Measurements from ENCODE around the gene LIG1. TPM values are rescaled to one million over a fixed set of nuclear protein-coding genes. Genes with fewer than 3 reads are reported as not detected.
"Not testable (repeated sequence)": the region's sequence is repeated elsewhere in the genome, so short reads cannot be mapped to it uniquely, and the experiment has no call there.

LIG1 gene
- total RNA-seq, 2 experiments from 2014 or later, result 200 to 206 TPM

DNA sequence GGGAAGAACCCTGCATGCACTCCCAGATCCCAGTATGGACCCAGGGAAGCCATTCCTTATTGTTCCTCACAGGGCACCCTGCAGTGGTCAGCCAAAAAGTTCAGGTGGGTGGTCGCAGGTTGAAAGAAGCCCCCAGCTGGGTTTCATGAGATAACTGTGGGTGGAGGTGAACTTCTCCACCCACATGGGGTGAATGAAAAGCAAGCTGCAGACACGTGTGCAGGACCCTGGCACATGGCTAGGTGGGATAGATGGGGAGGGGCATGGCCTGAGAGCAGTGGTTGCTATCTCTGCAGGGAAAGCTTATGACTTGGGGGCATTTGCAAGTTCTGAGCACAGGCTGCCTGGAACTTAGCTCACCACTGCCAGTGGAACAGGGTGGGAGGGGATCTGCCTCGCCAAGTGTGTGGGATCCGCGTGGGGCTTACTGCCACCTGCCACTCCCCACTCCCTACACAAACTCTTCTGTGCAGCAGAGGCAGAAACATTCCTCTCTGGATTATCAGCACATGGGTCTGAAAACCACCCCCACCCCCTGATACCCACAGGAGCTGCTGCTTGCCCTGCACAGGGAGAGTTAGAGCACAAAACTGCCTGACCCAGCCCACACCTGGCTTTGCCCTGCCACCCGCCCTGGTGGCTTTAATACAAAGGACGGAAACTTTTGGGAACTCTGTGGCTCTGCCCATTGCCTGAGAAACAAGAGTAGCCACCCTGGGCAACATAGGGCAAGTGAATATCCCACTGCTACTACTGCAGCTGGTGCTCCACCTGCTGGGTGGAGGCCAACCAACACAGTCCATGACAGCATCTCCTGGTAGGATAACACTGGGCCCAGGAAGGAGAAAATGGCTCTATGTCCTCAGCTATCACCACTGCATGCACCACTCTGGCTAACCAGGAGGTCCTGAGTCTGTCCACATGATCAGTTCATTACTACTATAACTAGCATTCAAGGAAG lies 84.0 kb downstream of the LIG1 start:
- H3K4me1 Mint-ChIP-seq, result no peaks in the 10 kb centered on the region
- no peaks in the 10 kb centered on the region for H3K36me3 Mint-ChIP-seq (ENCODE audit: low read depth)
- ChIA-PET CTCF (interaction anchor here (0.6 to 1.4 kb wide), 2 partner anchors 11 to 785 kb away, joined by 3 to 4 read pairs; no protein-coding TSS in a partner anchor), POLR2A (no interaction called here)
- no peaks in the 10 kb centered on the region for H3K27me3 Mint-ChIP-seq
- H3K9me3 Mint-ChIP-seq, result no peaks in the 10 kb centered on the region
- no peak overlapping the region for H3K4me3 Mint-ChIP-seq
- no peak for DNase-seq
- no peak overlapping the region for H3K27ac Mint-ChIP-seq

DNA sequence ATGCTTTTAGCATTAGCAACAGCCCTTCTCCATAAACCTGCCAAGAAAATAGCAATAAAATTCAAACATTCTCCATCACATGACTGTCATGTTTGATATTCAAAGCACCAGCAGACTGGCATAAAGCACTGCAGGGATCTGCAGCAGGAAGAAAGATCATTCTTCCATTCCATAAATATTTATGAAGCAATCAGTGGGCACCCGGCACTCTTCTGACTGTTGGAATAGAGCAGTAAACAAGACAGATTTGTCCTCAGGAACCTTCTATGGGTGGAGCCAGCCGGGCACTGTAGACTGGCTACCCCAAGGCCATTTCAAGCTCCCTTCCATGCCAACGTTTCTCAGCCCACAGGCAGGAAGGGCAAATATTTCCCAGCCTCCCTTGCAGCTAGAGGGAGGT lies 85.1 kb downstream of the LIG1 start:
- Mint-ChIP-seq H3K4me3 (no peak overlapping the region), H3K4me1 (no peaks in the 10 kb centered on the region), H3K27me3 (no peaks in the 10 kb centered on the region), H3K36me3 (ENCODE audit: low read depth) (no peaks in the 10 kb centered on the region), H3K9me3 (no peaks in the 10 kb centered on the region), H3K27ac (no peak overlapping the region)
- CTCF ChIA-PET, result no interaction called here
- DNase-seq, result no peak
- POLR2A ChIA-PET, result no interaction called here

DNA sequence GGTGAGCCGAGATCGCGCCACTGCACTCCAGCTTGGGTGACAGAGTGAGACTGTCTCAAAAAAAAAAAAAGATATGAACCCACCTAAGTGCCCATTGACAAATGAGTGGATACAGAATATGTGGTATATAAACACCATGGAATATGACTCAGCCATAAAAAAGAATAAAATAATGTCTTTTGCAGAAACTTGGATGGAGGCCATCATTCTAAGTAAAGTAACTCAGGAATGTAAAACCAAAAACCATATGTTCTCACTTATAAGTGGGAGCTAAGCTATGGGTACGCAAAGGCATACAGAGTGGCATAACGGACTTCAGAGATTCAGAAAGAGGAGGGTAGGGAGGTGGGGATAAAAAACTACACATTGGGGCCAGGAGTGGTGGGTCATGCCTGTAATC lies 89.0 kb downstream of the LIG1 start:
- no peaks in the 10 kb centered on the region for H3K9me3 Mint-ChIP-seq
- H3K27me3 Mint-ChIP-seq, result peaks cover 3% of the 10 kb centered on the region
- no peak overlapping the region for H3K27ac Mint-ChIP-seq
- DNase-seq, result no peak
- POLR2A ChIA-PET, result no interaction called here
- CTCF ChIA-PET, result interaction anchor here (0.9 kb wide), 1 partner anchor 44 kb away, joined by 3 read pairs; no protein-coding TSS in a partner anchor
- H3K4me1 Mint-ChIP-seq, result no peaks in the 10 kb centered on the region
- no peak overlapping the region for H3K4me3 Mint-ChIP-seq
- H3K36me3 Mint-ChIP-seq (ENCODE audit: low read depth), result no peaks in the 10 kb centered on the region

DNA sequence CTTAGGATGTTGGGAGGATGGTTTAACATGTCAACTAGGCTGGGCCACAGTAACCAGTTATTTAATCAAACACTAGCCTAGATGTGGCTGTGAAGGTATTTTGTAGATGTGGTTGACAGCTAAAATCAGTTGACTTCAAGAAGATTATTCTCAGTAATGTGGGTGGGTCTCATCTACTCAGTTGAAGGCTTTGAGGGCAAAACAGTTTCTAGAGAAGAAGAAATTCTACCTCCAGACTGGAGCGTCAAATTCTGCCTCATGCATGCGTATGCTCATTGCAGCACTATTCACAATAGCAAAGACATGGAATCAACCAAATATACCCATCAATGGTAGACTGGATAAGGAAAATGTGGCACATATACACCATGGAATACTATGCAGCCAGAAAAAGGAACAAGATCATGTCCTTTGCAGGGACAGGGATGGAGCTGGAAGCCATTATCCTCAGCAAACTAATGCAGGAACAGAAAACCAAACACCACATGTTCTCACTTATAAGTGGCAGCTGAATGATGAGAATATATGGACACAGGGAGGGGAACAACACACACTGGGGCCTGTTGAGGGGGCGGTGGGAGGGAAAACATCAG lies 99.9 kb downstream of the LIG1 start:
- POLR2A ChIA-PET, result not testable (repeated sequence)

DNA sequence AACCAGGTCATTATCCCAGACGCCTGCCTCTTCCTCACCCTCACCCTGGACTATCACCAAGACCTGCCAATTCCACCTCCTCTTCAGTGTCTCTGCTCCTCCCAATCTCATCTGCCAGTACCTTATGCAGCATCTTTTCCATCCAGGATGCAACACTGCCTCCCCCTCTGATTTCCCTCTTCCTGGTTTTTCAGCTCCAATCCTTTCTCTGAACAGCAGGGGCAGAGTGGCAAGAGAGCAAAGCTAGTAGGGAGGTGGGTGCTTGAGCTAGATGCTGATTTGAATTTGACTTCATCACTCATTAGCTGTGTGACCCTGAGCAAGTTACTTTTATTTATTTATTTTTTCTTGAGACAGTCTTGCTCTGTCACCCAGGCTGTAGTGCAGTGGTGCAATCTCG lies 100.7 kb downstream of the LIG1 start:
- peaks cover 3% of the 10 kb centered on the region for H3K9me3 Mint-ChIP-seq
- no peaks in the 10 kb centered on the region for H3K36me3 Mint-ChIP-seq (ENCODE audit: low read depth)
- ChIA-PET CTCF (no interaction called here), POLR2A (no interaction called here)
- no peaks in the 10 kb centered on the region for H3K4me1 Mint-ChIP-seq
- no peak overlapping the region for H3K4me3 Mint-ChIP-seq
- no peaks in the 10 kb centered on the region for H3K27me3 Mint-ChIP-seq
- H3K27ac Mint-ChIP-seq, result no peak overlapping the region
- no peak for DNase-seq

More for the DNA sequence above, 99.9 kb downstream of the LIG1 start:
- CTCF ChIA-PET; DNase-seq; H3K4me3 Mint-ChIP-seq; H3K36me3 Mint-ChIP-seq (ENCODE audit: low read depth); H3K9me3 Mint-ChIP-seq; H3K4me1 Mint-ChIP-seq; H3K27me3 Mint-ChIP-seq; H3K27ac Mint-ChIP-seq: not testable (repeated sequence)

Other genes starting within 250 kb of the LIG1 start
- gene BSPH1, start 178.2 kb downstream of the LIG1 start, total RNA-seq, result not detected
- gene ELSPBP1, start 175.7 kb downstream of the LIG1 start, total RNA-seq, result not detected
- gene CABP5, start 126.3 kb downstream of the LIG1 start, total RNA-seq, result not detected
- 1 to 10 TPM; 4.3 to 5.3 TPM for gene PLA2G4C, start 59.5 kb downstream of the LIG1 start, total RNA-seq
- gene ZSWIM9, start 336 bp upstream of the LIG1 start, total RNA-seq, result 1 to 10 TPM; 6.9 to 9.3 TPM
- 100 to 1,000 TPM; 174 to 189 TPM for gene CARD8, start 85.6 kb upstream of the LIG1 start, total RNA-seq
- gene ZNF114, start 99.7 kb upstream of the LIG1 start, total RNA-seq, result not detected
- gene EMP3, start 155.2 kb upstream of the LIG1 start, total RNA-seq, result 100 to 1,000 TPM; 444 to 544 TPM
- gene TMEM143, start 193.6 kb upstream of the LIG1 start, total RNA-seq, result 10 to 100 TPM; 19.0 to 21.7 TPM
- gene SYNGR4, start 194.0 kb upstream of the LIG1 start, total RNA-seq, result not detected
- gene KDELR1, start 221.2 kb upstream of the LIG1 start, total RNA-seq, result 10 to 100 TPM; 69.6 to 81.6 TPM
- gene GRIN2D, start 223.3 kb upstream of the LIG1 start, total RNA-seq, result under 1 TPM; 0.04 to 0.20 TPM

All from activated CD4-positive, alpha-beta T cell treated with anti-CD3 and anti-CD28 coated beads, Interleukin-2, amount 10 ng/mL, durations not matched to agents 7 days and 5 days (primary cell).